ENCODE results near the gene HPCAL4. TPM values are rescaled to one million over a fixed set of nuclear protein-coding genes. Genes with fewer than 3 reads are reported as not detected.

HPCAL4 gene
- total RNA-seq, 1 donor from 2014 or later = 0.20 TPM

DNA sequence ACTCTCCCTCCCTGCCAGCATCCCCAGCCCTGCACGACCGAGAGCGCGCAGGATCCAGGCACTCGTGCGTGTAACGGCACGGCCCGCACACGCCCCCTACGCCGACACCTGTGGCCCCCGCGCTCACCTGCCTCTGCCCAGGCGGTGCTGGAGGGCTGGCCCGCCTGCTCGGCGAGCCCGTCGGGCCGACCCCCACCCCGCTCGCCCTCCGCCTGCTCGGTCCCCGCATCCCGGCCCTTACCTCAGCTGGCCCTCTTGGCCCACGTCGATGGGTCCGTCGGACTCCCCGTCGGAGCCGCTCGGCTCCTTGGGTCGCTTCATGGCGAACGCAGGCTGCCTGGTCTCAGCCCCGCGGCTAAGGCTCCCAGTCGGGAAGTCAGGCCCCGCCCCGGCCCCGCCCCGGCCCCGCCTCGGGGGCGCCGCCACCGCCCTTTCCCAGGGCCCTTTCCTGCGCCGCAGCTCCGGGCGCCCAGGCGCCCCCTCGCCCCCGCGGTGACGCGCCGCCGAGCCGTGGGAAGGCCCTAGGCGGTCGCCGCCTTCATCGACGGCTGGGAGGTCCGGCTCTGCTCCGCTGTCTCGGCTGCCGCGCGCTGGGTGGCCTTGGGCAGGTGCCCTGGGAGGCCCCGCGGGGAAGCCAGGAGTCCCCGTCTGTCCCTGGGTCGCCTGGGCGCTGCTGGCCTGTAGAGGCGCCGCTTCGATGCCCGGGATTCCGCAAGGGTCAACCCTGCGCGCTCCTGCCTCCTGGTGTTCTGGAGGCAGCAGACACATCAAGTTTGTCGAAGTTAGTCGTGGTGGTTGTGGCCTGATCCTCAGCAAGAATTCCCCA is 51.7 kb downstream of the HPCAL4 start, which contains the start of gene HEYL:
TSS of gene HEYL (minus strand) at position 339 of the 826 bp plus-strand sequence. CDS start at position 321, 18 bp downstream.
- FAIRE-seq = no peak
- Histone ChIP-seq H3K79me2 (ENCODE audit: insufficient read depth, low read length) (no peaks in the 10 kb centered on the region), H3K4me1 (ENCODE audit: insufficient read depth, low read length) (peaks cover 5% of the 10 kb centered on the region), H3K27me3 (ENCODE audit: insufficient read depth, low read length) (peaks cover 32% of the 10 kb centered on the region), H3K36me3 (ENCODE audit: insufficient read depth, low read length) (no peaks in the 10 kb centered on the region), H3K27ac (ENCODE audit: low read depth, low read length) (no peak within 1 kb of the TSS), H4K20me1 (ENCODE audit: insufficient read depth, low read length) (no peaks in the 10 kb centered on the region), H3K9me3 (ENCODE audit: insufficient read depth, low read depth, low read length) (no peaks in the 10 kb centered on the region), H3K4me3 (ENCODE audit: insufficient read depth, low read depth, low read length) (no peak within 1 kb of the TSS), H3K9ac (ENCODE audit: low read length) (no peak within 1 kb of the TSS), H2AFZ (ENCODE audit: low read depth, low read length) (peak within 1 kb of the TSS; percentile 38), H3K4me2 (ENCODE audit: low read length) (peak within 1 kb of the TSS; percentile 69)
- Mint-ChIP-seq H3K9me3 (ENCODE audit: unreplicated experiment) (peaks cover 2% of the 10 kb centered on the region), H3K27me3 (ENCODE audit: low read depth, unreplicated experiment) (peaks cover 63% of the 10 kb centered on the region), H3K4me3 (ENCODE audit: unreplicated experiment) (peak within 1 kb of the TSS; percentile 72), H3K36me3 (ENCODE audit: low read depth, unreplicated experiment) (peaks cover 1% of the 10 kb centered on the region), H3K27ac (ENCODE audit: unreplicated experiment) (peak within 1 kb of the TSS; percentile 47), H3K4me1 (ENCODE audit: low read depth, unreplicated experiment) (peaks cover 4% of the 10 kb centered on the region)
- TF ChIP-seq EZH2 (IDR thresholded peaks at IDR 0.05; ENCODE audit: insufficient read depth, low read length) = peak; percentile 49
- TF ChIP-seq CTCF (IDR thresholded peaks at IDR 0.05; ENCODE audit: insufficient read depth, low read depth, low read length) = no peak
- no peak for DNase-seq (ENCODE audit: low read depth)

DNA sequence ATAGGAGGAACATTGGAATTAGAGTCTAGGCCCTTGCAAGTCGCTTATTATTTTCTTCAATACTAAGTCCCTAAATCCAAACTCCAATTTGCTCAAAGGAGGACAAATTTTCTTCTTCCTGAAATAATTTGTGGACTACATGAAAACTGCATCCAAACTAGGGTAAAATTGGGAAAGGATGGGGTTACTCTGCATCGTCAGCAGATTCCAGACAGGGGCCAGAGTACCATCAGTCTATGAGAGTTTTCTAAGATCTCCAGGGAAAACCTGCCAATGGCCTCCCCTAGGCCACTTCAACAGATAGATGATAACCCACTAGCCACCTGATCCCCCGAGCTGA is 52.3 kb downstream of the HPCAL4 start:
- Histone ChIP-seq H3K9me3 (ENCODE audit: insufficient read depth, low read depth, low read length) (no peaks in the 10 kb centered on the region), H3K9ac (ENCODE audit: low read length) (no peak overlapping the region), H3K4me1 (ENCODE audit: insufficient read depth, low read length) (peaks cover 5% of the 10 kb centered on the region), H3K79me2 (ENCODE audit: insufficient read depth, low read length) (no peaks in the 10 kb centered on the region), H3K27ac (ENCODE audit: low read depth, low read length) (no peak overlapping the region), H3K36me3 (ENCODE audit: insufficient read depth, low read length) (no peaks in the 10 kb centered on the region), H3K4me3 (ENCODE audit: insufficient read depth, low read depth, low read length) (no peak overlapping the region), H3K27me3 (ENCODE audit: insufficient read depth, low read length) (peaks cover 35% of the 10 kb centered on the region), H2AFZ (ENCODE audit: low read depth, low read length) (no peak overlapping the region), H3K4me2 (ENCODE audit: low read length) (peak overlapping the region; percentile 69), H4K20me1 (ENCODE audit: insufficient read depth, low read length) (no peaks in the 10 kb centered on the region)
- TF ChIP-seq EZH2 (IDR thresholded peaks at IDR 0.05; ENCODE audit: insufficient read depth, low read length) (no peak), CTCF (IDR thresholded peaks at IDR 0.05; ENCODE audit: insufficient read depth, low read depth, low read length) (no peak)
- peak overlapping the region; percentile 26 for H3K27ac Mint-ChIP-seq (ENCODE audit: unreplicated experiment)
- peak overlapping the region; percentile 70 for H3K4me3 Mint-ChIP-seq (ENCODE audit: unreplicated experiment)
- peaks cover 4% of the 10 kb centered on the region for H3K4me1 Mint-ChIP-seq (ENCODE audit: low read depth, unreplicated experiment)
- peaks cover 2% of the 10 kb centered on the region for H3K9me3 Mint-ChIP-seq (ENCODE audit: unreplicated experiment)
- H3K36me3 Mint-ChIP-seq (ENCODE audit: low read depth, unreplicated experiment) = peaks cover 1% of the 10 kb centered on the region
- no peak for FAIRE-seq
- peaks cover 61% of the 10 kb centered on the region for H3K27me3 Mint-ChIP-seq (ENCODE audit: low read depth, unreplicated experiment)
- no peak for DNase-seq (ENCODE audit: low read depth)

DNA sequence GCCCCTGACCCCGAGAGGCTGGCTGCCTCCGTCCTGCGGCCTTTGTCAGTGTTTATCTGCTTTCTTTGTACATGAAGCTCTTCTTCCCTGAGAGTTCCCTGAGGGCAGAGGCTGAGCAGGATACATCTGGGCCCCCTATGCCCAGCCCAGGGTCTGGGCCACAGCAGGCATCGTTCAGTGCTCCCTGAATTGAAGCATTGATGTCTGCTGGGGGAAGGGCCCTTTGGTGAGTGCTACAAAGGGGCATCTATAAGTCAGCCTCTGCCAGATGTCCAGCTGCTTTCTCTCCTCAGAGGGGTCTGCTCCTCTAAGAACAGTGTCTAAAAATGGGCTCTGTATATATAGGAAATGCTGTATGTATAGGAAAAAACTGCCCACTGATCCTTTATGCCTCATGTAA is 53.9 kb downstream of the HPCAL4 start:
- Mint-ChIP-seq H3K36me3 (ENCODE audit: low read depth, unreplicated experiment) (peaks cover 1% of the 10 kb centered on the region), H3K4me1 (ENCODE audit: low read depth, unreplicated experiment) (no peaks in the 10 kb centered on the region), H3K27ac (ENCODE audit: unreplicated experiment) (no peak overlapping the region), H3K27me3 (ENCODE audit: low read depth, unreplicated experiment) (peaks cover 66% of the 10 kb centered on the region), H3K4me3 (ENCODE audit: unreplicated experiment) (no peak overlapping the region), H3K9me3 (ENCODE audit: unreplicated experiment) (no peaks in the 10 kb centered on the region)
- Histone ChIP-seq H3K9me3 (ENCODE audit: insufficient read depth, low read depth, low read length) (no peaks in the 10 kb centered on the region), H3K9ac (ENCODE audit: low read length) (no peak overlapping the region), H3K36me3 (ENCODE audit: insufficient read depth, low read length) (no peaks in the 10 kb centered on the region), H3K27me3 (ENCODE audit: insufficient read depth, low read length) (peaks cover 46% of the 10 kb centered on the region), H4K20me1 (ENCODE audit: insufficient read depth, low read length) (peaks cover 2% of the 10 kb centered on the region), H3K4me1 (ENCODE audit: insufficient read depth, low read length) (peaks cover 4% of the 10 kb centered on the region), H3K27ac (ENCODE audit: low read depth, low read length) (no peak overlapping the region), H3K79me2 (ENCODE audit: insufficient read depth, low read length) (no peaks in the 10 kb centered on the region), H3K4me3 (ENCODE audit: insufficient read depth, low read depth, low read length) (no peak overlapping the region), H3K4me2 (ENCODE audit: low read length) (no peak overlapping the region), H2AFZ (ENCODE audit: low read depth, low read length) (no peak overlapping the region)
- FAIRE-seq (no peak), DNase-seq (ENCODE audit: low read depth) (no peak)
- TF ChIP-seq CTCF (IDR thresholded peaks at IDR 0.05; ENCODE audit: insufficient read depth, low read depth, low read length) (no peak), EZH2 (IDR thresholded peaks at IDR 0.05; ENCODE audit: insufficient read depth, low read length) (no peak)

All from astrocyte (in vitro differentiated cells and primary cell).